Epithelial cell of proximal tubule (primary cell): ENCODE measurements around the gene MYO3A. TPM values are rescaled to one million over a fixed set of nuclear protein-coding genes. Genes with fewer than 3 reads are reported as not detected.

Source experiments
- DNase-seq: peaks from one replicate; pipeline ENCODE4 v3.0.0-alpha.2; 2011; ENCODE audit warnings: low read depth
- H3K4me3 ChIP-seq: 2 replicates; pipeline ENCODE4 v1.5.1; 2011; ENCODE audit warnings: low read depth, mild to moderate bottlenecking, low read length
- CTCF ChIP-seq: conservative IDR thresholded peaks from 2 replicates; pipeline ENCODE4 v1.5.1; 2012; ENCODE audit warnings: low read depth, mild to moderate bottlenecking, low read length
- total RNA-seq: library from RNA; depleted of rRNA; stranded (reverse); fragments of >200 nt; gene quantifications from 2 replicates; pipeline ENCODE4 v1.2.3, GENCODE V29; 2015

MYO3A gene
- total RNA-seq, 1 donor from 2014 or later = 5.0 TPM

- no peak for TF ChIP-seq CTCF
- no peak overlapping the region for H3K4me3 ChIP-seq
- no peak for DNase-seq
Measured at GRCh38 chr10:26177341-26177740, 243.3 kb downstream of the MYO3A start.

DNA sequence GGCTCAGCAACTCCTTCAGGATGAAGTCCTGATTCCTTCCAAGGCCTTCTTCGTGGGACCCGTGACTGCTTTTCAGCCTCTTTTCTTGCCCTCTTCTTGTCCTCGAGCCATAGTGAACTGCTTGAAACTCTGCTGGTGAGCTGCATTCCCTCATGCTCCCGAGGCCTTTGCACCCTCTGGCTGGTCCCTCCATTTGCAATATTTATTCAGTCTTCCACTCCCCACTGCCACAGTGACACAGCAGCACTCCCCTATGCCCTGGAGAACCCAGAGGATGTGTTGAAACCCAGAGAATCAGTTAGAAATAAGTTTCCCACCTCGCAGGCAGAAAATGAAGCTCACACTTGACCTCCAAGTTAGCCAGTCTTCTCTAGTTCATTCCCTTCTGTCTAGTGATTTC, 260.2 kb downstream of the MYO3A start:
- no peak for DNase-seq
- H3K4me3 ChIP-seq = no peak overlapping the region
- TF ChIP-seq CTCF = no peak

DNA sequence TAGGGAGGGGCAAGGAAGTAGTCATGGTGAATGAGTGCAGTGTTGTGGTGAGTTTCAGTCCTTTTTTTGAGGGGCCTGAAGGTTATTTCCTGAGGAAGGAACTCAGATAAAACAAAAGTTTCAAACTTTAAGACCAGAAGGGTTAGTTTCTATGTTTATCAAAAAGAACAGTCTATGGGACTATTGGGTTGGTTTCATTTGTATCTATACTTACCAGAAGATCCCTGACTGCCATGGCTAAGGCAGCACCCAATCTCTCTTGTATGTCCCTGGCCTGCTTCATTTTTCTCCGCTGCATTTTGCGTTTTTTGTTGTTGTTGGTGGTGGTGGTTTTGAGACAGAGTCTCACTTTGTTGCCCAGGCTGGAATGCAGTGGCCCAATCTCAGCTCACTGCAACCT, 263.2 kb downstream of the MYO3A start:
- TF ChIP-seq CTCF = no peak
- DNase-seq = no peak

GRCh38 chr10:26198119-26198518, 264.1 kb downstream of the MYO3A start:
- H3K4me3 ChIP-seq = no peak overlapping the region
- TF ChIP-seq CTCF = no peak
- DNase-seq = no peak

More for the DNA sequence above, 263.2 kb downstream of the MYO3A start:
- no peak overlapping the region for H3K4me3 ChIP-seq

DNA sequence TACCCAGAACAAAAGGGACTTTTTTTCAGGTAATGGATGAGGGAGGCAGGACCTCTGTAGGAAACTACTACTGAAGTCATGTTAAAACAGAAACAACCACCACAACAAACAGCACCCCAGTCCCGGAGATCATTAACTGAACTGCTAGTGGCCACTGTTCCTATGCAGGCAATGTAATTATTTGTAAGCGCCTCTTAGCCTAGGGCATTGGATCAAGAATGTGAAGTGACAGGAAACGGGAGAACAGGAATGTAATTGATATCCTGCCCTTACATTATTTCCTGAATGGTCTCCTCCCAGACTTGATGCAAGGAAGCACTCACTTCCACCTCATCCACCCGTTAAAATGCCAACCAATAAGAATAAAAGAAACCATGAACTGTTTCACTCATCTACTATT, 265.8 kb downstream of the MYO3A start:
- no peak overlapping the region for H3K4me3 ChIP-seq
- no peak for DNase-seq
- no peak for TF ChIP-seq CTCF

- TF ChIP-seq CTCF = no peak
- no peak overlapping the region for H3K4me3 ChIP-seq
- DNase-seq = no peak
Measured at GRCh38 chr10:26205223-26205622, 271.2 kb downstream of the MYO3A start.

DNA sequence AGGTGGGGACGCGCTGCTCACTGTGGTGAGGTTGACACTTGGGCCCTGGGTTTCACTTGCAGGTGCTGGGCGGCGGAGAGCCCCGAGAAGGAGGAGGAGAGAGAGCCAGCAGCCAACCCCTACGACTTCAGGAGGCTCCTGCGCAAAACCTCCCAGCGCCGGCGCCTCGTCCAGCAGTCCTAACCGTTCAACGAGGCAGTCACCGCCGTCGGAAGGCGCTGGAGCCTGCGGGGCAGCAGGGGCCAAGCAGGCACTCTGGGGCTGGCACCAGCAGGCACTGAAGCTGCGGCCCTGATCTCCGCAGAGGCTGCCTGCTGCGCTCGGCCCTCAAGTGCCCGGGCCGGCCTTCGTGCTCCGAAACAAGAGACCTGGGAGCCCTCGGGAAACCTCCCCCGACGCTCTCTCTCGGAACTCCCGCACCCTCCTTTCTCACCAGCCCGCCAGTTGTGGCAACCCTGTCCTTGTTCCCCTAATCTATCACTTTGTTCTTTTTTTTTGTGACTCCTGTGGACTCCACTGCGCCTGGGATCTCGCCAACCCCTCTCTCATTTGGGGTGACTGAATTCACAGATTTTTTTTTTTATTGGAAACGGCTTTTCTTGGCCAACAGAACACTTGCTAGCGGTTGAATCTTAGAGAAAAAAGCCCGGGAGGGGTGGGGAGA, 277.9 kb downstream of the MYO3A start:
- no peak for TF ChIP-seq CTCF
- DNase-seq = no peak
- H3K4me3 ChIP-seq = no peak overlapping the region
